Stimulated activated CD4-positive, alpha-beta T cell treated with anti-CD3 and anti-CD28 coated beads, Interleukin-1b, Interleukin-23, amount 100 ng/mL, for 24 hours (primary cell): ENCODE data around the gene AKR1C2.
"Not testable (repeated sequence)": the region's sequence is repeated elsewhere in the genome, so short reads cannot be mapped to it uniquely, and the experiment has no call there.

ENCODE experiments used
- DNase-seq, 4 experiments: peaks; one replicate each; pipeline ENCODE4 v3.0.0-alpha.2; 2020; ENCODE audit warnings: low read depth in 4 of 4, low spot score in 1 of 4

AKR1C2 gene

DNA sequence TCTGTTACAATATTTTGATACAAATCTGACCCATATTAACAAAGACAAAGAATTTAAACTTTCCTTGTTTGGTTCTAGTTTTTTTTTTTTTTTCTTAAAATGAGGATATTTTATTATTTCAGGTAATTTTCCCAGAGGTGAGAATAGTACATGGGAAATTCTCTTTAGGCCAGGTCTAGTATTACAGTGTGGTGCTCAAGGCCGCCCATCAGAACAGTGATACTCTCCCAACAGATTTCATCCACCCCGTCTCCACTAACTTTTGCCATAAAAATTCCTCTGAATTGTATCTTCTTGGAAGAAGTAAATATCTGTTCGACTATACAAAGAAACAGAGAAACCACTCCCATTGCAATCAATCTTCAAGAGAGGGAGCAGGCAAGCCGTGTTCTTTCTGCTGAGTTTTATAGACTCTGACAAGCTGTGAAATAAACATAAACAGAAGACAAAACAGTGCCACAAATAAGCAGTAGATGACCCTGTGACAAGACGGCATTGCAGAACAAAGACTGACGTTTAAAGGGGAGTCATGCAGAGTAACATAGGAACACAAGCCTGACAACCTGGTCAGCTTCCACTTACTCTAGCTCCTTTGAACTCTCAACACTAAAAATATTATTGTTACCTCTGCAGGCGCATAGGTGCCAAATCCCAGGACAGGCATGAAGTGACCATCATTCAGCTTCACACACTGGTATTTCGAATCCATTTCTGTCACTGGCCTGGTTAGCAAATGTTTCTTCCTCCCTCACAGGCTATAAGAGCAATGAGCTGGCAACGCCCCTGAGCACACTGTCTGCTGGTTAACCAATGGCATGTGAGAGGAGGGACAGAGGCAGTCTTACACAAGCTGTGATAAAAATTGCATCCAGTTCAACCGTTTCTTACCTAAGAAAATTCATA is at the start of gene AKR1C2:
TSS of gene AKR1C2 (minus strand) at position 731 of the 903 bp plus-strand sequence. CDS start at position 709, 22 bp downstream.
- DNase-seq: not testable (repeated sequence)

DNA sequence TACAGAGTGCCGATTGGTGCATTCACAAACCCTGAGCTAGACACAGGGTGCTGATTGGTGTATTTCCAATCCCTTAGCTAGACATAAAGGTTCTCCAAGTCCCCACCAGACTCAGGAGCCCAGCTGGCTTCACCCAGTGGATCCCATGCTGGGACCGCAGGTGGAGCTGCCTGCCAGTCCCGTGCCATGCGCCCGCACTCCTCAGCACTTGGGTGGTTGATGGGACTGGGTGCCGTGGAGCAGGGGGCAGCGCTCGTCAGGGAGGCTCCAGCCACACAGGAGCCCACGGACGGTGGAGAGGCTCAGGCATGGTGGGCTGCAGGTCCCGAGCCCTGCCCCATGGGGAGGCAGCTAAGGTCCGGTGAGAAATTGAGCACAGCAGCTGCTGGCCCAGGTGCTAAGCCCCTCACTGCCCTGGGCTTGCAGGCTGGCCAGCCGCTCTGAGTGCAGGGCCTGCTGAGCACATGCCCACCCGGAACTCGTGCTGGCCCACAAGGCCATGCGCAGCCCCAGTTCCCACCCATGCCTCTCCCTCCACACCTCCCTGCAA is 49.4 kb upstream of the AKR1C2 start:
- not testable (repeated sequence) for DNase-seq

DNA sequence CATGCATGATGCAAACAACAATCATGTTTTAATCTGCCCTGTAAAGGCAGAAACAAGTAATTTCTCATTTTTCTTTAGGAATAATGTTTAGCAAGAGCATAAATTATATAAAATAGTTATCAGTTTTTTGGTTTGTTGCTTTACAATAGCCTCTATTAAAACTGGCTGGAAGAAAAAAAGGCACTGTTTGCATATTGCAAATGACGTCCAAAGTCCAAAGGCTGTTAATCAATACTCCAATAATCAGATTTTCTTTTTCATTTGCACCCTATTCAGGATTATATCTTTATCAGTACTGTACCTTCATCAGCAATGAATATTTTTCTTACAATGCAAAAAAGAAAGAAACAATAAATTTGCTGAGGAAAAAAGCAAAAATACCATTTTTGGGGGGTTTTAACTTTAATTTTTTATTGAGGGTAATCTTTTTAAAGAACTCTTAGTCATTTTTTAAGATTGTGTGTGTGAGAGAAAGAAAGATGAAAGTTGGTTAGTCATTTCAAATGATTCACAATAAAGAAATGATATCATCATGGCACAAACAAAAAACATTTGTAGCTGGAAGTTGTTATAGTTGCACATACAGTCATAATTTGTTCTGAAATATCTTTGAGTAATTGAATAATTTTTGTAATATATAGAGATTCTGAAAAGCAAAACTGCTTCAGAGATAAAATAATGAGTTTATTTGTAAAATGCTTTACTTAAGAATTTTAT is 44.4 kb upstream of the AKR1C2 start:
- no peak for DNase-seq

DNA sequence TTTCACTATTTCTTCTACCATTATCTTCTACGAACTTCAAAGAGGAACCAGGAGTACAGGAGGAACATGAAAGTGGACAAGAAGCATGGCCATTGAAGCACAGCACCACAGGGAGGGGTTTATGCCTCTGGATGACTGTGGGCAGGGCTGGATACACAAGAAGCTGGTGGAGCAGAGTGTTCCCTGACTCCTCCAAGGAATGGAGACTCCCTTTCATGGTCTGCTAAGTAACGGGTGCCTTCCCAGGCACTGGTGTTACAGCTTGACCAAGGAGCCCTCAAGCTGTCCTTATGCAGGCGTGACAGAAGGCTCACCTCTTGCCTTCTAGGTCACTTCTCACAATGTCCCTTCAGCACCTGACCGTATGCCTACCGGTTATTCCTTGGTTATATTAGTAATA is 43.4 kb upstream of the AKR1C2 start:
- DNase-seq: not testable (repeated sequence)

GRCh38 chr10:5046410-5046809 is 42.8 kb upstream of the AKR1C2 start:
- no peak for DNase-seq

- no peak for DNase-seq
Measured at GRCh38 chr10:5045095-5045494, 41.4 kb upstream of the AKR1C2 start.

- DNase-seq: no peak
Measured at GRCh38 chr10:5043716-5044115, 40.1 kb upstream of the AKR1C2 start.

GRCh38 chr10:5042922-5043321 is 39.3 kb upstream of the AKR1C2 start:
- no peak for DNase-seq

DNA sequence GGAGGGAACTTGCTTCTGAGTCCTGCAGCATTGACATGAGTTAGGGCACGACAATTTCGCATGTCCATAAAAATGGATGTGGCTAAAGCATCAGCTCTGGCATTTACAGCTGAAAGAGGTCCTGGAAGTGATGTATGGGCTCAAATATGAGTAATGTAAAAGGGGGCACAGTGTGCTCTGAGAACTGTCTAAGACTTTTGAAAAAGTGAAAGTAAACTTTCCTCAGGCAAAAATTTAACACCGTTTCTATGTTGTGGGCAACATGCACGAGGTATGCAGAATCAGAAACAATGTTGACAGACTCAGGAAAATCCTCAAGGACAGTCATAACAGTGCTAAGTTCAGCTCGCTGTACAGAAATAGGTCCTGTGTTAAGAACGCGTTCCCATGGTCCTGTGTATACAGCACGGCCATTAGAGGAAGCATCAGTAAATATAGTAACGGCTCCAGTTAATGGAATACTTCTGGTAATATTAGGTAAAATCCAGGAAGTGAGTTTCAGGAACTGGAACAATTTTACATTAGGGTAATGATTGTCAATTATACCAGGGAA is 37.9 kb upstream of the AKR1C2 start:
- no peak for DNase-seq

DNA sequence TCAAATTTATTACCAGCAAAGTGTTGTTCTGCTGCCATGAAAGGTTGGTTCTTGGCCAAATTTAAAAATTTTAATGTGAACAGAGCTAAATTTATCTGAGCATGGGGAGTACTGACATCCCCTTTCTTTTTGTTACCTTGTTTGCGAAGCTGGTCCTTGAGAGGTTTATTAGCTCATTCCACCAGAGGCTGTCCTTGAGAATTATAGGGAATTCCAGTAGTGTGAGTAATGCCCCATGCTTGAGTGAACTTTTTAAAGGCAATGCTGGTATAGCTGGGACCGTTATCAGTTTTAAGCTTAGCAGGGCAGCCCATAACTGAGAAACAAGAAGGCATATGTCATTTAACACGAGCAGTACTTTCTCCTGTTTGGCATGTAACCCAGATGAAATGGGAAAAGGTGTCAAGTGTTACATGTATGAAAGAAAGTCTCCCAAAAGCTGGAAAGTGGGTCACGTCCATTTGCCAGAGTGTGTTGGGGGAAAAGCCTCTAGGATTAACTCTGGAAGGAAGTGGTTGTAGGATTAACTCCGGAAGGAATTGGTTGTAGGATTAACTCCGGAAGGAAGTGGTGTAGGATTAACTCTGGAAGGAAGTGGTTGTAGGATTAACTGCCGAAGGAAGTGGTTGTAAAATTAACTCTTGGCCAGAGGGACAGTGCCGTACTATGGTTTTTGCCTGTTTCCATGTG is 37.3 kb upstream of the AKR1C2 start:
- DNase-seq: no peak

DNA sequence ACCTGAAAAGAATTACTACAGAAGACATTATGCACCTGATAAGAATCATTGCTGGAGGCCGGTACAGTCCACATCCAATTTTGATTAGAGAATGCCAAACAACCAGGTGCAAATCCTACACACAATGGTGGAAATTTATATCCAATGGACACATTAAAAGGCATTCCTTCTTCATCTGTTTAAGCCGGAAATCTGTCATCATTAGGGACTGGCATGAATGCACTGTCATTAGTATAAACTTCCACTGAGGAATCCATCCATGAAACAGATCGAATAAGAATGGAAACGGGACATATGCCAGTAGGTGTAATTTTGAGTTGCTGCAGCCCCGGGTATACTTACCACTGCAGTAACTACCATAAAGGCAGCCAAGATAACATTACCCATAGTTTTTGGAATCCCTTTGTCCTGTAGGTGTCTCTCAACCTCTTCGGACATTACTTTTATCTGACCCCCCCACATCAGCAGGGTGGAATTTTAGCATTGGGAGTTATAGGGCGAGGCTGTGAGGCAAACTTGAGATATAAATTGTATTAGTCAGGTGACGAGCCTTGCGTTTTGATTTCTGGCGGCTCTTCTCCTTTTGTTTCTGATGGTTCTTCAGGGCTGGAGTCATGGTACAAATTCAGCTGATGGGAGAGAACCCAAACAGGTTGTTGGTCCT is 36.5 kb upstream of the AKR1C2 start:
- no peak for DNase-seq

DNA sequence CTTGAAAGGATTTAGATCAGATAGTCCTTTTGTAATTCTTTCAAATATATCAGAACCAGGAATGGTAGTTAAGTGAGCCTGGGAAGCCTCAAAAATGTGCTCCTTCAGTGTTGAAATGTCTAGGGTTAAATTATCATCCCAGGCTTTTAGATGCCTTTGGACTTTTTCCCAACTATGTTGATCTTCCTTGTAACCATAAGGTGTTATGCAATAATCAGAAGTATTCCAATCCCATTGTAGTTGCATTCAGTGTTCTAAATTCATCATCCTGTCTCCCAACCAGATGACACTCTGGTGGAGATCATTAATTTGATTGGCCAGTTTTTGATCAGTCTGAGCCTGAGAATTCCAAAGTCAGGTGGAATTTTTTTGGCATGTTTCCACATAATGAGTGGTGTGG is 35.1 kb upstream of the AKR1C2 start:
- DNase-seq: no peak

DNA sequence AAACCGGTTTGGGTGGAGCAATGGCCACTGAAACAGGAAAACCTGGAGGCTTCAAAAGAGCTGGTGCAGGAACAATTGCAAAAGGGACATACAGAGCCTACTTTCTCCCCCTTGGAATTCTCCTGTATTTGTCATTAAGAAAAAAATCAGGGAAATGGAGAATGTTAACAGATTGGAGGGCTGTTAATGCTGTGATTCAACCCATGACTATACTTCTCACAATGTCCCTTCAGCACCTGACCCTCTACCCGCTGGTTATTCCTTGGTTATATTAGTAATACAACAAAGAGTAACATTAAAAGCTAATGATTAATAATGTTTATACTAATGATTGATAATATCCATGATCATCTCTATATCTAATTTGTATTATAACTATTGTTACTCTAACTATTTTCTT is 34.4 kb upstream of the AKR1C2 start:
- no peak for DNase-seq

DNA sequence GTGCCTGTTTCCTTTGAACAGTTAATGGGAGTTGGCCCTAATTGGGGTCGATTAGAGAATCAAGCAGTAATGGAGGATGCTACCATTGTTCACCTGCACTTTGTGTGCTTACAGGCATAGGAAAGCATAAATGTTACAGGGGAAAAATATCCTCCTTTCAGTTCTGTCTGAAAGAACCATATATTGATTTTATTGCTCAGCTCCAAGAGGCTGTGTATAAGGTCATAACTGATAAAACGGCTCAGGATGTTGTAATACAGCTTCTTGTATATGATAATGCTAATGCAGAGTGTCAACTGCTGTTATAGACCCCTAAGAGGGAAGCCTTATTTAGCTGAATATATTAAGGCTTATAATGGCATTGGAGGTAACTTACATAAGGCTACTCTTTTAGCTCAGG is 32.9 kb upstream of the AKR1C2 start:
- no peak for DNase-seq

DNA sequence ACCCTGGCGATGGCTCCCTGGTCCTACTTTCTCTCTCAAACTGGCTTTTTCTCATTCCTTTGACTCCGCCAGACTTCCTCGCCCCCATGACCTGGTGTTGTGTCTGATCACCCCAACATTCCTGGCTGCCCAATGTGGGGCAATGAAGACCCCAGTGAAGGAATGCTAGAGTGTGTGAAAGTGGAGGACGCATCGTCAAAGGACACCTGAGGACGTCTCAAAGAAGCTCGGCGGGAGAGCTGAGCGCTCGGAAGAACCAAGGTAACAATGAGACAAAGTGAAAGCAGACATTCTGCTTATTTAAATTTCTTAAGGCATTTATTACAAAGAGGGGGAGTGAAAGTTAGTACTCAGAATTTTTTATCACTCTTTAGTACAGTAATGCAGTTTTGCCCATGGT is 31.7 kb upstream of the AKR1C2 start:
- no peak for DNase-seq

DNA sequence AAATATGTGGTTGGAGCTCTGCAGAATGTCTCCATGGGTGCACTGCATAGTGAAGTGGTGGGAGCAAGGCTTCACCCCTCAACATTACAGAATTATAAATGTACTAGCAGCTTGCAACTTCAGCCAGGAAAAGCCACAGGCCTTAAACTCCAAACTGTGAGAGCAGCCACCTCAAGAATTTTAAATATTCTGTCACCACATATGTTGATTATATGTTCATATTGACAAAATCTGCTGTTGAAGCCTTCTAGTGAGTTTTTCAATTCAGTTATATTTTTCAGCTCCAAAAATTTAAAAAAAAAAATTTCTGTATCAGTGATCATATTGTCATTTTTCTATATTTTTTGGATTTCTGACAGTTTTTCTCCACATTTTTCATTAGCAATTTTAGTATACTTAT is 30.9 kb upstream of the AKR1C2 start:
- no peak for DNase-seq

DNA sequence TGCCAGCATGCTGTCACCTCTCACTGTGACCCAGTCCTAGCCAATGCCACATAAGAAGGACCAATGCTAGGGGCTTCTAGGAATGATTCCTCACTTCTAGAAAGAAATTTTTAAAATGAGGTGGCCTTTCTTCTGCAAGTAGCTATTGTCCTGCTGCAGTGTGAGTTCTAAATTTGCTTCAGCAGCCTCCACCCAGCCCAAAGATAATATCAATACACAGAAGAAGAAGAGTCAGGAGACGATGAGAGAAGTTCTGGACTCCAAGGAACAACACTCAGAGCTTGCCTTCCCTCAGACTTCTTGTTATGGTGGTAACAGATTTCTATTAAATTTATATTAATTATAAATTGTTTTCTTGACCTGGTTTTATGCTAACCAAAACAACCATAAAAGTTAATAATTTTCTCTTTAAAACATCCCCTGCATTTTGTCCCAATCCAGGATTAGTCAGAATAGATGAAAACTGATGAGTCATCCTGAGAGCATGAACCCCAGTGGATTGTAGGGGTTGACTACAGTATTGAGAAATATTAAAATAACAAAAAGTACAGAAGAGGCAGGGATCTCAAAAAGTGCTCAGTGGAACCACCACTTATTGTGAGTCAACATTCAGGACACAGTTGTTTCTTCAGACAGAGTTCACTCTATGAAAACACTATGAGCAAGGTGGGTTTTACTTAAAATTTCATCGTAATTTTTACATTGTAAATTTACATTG is 29.6 kb upstream of the AKR1C2 start:
- DNase-seq: no peak

- not testable (repeated sequence) for DNase-seq
Measured at GRCh38 chr10:5032444-5032843, 28.8 kb upstream of the AKR1C2 start.

GRCh38 chr10:5031588-5031987 is 27.9 kb upstream of the AKR1C2 start:
- DNase-seq: not testable (repeated sequence)

GRCh38 chr10:5030989-5031388 is 27.3 kb upstream of the AKR1C2 start:
- DNase-seq: no peak
